IPS-18c (cell line): ENCODE data around the gene RCC2.
"Not testable (repeated sequence)": the region's sequence is repeated elsewhere in the genome, so short reads cannot be mapped to it uniquely, and the experiment has no call there.

Experiments used
- H3K4me3 ChIP-seq: 2 replicates; pipeline ENCODE4 v1.7.0; 2013; ENCODE audit warnings: low read depth, mild to moderate bottlenecking, low read length, moderate library complexity; ENCODE audit not compliant: insufficient read depth
- H3K9me3 ChIP-seq: one replicate; pipeline ENCODE4 v1.6.1; 2013; ENCODE audit warnings: mild to moderate bottlenecking, low read length, moderate library complexity; ENCODE audit not compliant: control insufficient read depth, insufficient read depth

RCC2 gene

GRCh38 chr1:17432412-17432811 is 7.1 kb downstream of the RCC2 start:
- Histone ChIP-seq H3K9me3 (no peaks in the 10 kb centered on the region), H3K4me3 (no peak overlapping the region)

DNA sequence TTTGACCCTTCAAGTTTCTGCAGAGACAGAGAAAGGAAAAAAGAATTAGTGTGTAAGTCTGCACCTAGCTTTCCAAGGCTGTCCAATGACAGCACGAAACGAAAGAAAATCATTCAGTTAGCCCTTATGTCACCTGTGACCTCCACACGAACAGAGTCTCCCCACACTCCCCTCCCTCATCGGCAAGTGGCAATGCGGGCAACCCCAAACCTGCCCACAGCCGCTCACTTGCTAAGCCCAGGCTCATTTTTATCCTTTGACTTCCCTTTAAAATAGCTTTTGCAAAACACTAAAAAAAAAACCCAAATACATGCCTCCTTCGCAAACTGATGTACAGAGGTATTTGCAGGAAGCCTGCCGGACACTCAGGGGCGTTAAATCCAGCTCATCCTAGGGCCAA is 10.3 kb downstream of the RCC2 start:
- no peak overlapping the region for H3K4me3 ChIP-seq

GRCh38 chr1:17427696-17428660 is 11.5 kb downstream of the RCC2 start:
- H3K9me3 ChIP-seq: no peaks in the 10 kb centered on the region
- H3K4me3 ChIP-seq: no peak overlapping the region

More for the DNA sequence above, 10.3 kb downstream of the RCC2 start:
- H3K9me3 ChIP-seq: no peaks in the 10 kb centered on the region

GRCh38 chr1:17425806-17426600 is 13.5 kb downstream of the RCC2 start:
- no peaks in the 10 kb centered on the region for H3K9me3 ChIP-seq
- no peak overlapping the region for H3K4me3 ChIP-seq

DNA sequence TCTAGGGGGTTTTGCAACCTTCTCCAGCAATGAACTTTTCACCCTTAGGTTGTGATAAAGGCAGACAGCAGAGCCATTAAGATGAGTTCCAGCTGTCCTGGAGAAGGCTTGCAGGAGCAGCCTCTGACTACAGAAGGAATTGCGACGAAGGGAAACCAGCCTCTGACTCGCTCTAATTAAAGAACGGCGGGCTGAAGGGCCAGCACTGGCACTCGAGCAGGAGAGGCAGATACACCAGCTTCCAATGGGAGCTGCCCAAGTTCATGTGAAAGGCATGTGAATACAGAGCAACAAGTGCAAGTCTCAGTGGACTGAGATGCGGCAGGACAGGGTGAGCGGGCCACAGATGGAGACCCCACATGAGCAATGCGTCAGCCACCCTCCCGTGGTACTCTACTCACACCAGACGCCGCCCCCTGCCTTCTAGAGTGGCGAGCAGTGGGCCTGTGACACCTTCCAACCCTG is 15.7 kb downstream of the RCC2 start:
- no peaks in the 10 kb centered on the region for H3K9me3 ChIP-seq
- H3K4me3 ChIP-seq: no peak overlapping the region

GRCh38 chr1:17422461-17422860 is 17.0 kb downstream of the RCC2 start:
- Histone ChIP-seq H3K4me3 (no peak overlapping the region), H3K9me3 (no peaks in the 10 kb centered on the region)

GRCh38 chr1:17420391-17420918 is 19.0 kb downstream of the RCC2 start:
- no peak overlapping the region for H3K4me3 ChIP-seq
- no peaks in the 10 kb centered on the region for H3K9me3 ChIP-seq

GRCh38 chr1:17419626-17420328 is 19.7 kb downstream of the RCC2 start:
- no peak overlapping the region for H3K4me3 ChIP-seq
- no peaks in the 10 kb centered on the region for H3K9me3 ChIP-seq

GRCh38 chr1:17416389-17416788 is 23.1 kb downstream of the RCC2 start:
- Histone ChIP-seq H3K9me3 (peaks cover 2% of the 10 kb centered on the region), H3K4me3 (no peak overlapping the region)

DNA sequence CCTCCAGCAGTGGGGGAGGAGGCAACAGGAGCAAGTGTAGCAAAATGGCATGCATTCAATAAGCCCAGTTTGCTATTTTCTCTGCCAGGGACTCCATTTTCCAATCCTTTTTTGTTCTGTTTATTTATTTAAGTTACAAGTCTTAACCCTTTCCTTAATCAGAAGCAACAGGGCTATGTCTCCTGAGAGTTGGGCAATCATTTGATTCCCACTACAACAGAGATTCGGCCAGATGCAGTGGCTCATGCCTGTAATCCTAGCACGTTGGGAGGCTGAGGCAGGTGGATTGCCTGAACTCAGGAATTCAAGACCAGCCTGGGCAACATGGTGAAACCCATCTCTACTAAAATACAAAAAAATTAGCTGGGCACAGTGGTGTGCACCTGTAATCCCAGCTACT is 25.5 kb downstream of the RCC2 start:
- peaks cover 2% of the 10 kb centered on the region for H3K9me3 ChIP-seq
- H3K4me3 ChIP-seq: no peak overlapping the region

GRCh38 chr1:17412093-17412870 is 27.2 kb downstream of the RCC2 start:
- Histone ChIP-seq H3K9me3 (peaks cover 2% of the 10 kb centered on the region), H3K4me3 (no peak overlapping the region)

- Histone ChIP-seq H3K4me3 (no peak overlapping the region), H3K9me3 (peaks cover 2% of the 10 kb centered on the region)
Measured at GRCh38 chr1:17409391-17409811, 30.1 kb downstream of the RCC2 start.

GRCh38 chr1:17407786-17408514 is 31.5 kb downstream of the RCC2 start:
- not testable (repeated sequence) for H3K4me3 ChIP-seq

DNA sequence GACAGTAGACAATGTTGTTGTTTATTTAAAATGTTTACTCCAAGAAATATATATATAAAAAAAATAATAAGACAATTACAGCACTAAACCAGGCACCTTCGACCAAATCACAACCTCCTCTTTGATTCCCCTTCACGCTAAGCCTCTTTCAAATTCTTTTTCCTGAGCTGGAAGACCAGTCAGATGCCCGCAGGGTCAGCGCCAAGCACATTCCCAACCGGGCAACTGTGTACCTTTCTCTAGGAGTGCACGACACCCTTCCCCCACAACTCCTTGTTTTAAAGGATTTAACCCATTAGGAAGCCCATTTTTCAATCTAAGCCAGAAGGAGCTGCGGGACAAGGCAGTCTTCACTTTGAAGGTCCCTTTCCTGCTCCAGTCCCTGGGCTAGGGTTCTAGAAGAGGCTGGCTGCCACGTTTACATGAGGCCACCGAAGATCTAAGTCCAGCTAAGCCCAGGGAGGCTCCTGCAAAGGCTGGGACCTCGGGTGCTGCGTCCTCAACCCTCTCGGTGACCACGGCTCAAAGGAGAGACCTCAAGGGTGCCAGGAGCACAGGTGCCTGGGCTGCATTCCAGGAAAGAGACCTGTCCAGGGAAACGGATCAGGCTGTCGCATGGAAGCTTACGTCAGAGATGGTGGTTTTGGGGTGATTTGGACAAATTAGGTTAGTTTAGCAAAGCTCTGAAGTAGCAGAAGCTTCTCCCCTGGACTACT is 32.6 kb downstream of the RCC2 start:
- not testable (repeated sequence) for H3K9me3 ChIP-seq, H3K4me3 ChIP-seq

More at GRCh38 chr1:17407786-17408514, 31.5 kb downstream of the RCC2 start:
- not testable (repeated sequence) for H3K9me3 ChIP-seq
